Measurements from ENCODE around the gene MAP3K7. TPM values are rescaled to one million over a fixed set of nuclear protein-coding genes. Genes with fewer than 3 reads are reported as not detected.

Gene MAP3K7
- total RNA-seq, 1 experiment from 2014 or later, result 26.6 TPM

DNA sequence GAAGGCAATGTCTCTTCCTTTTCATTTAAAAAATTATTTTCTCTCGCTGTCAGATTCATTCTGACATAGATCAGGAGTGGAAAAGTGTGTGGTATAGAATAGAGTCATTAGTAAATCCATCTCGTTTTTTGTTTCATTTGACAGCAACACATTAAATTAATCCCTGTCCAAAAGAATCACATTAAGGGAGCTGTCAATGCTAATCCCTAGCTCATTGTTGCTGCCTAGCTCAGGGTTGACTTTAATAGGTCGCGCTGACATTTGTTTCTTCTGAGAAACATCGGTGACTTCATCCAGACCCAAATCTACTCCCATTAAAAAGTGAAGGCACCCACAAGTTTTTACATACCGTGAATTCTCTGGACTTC lies 25.4 kb upstream of the MAP3K7 start:
- intact Hi-C loops (cut with micrococcal nuclease), result no loop called here
- no peak for DNase-seq (ENCODE audit: low read depth, low spot score)
- POLR2A ChIA-PET, result no interaction called here
- Histone ChIP-seq H3K79me2 (ENCODE audit: insufficient read depth, low read length) (no peaks in the 10 kb centered on the region), H3K9me3 (ENCODE audit: control insufficient read depth in 1 of 2, insufficient read depth in 1 of 2, low read depth in 1 of 2, low read length in 2 of 2) (no peaks in the 10 kb centered on the region), H3K27ac (ENCODE audit: low read depth, low read length) (no peak overlapping the region), H3K27me3 (ENCODE audit: insufficient read depth, low read length) (peaks cover 50% of the 10 kb centered on the region), H3K9ac (ENCODE audit: low read length) (no peak overlapping the region), H3K4me3 (replicated peaks in 1 of 2; ENCODE audit: low read depth in 1 of 2, low read length in 2 of 2) (no peak overlapping the region), H3K9me2 (ENCODE audit: insufficient read depth) (no peaks in the 10 kb centered on the region), H3K4me1 (ENCODE audit: control insufficient read depth in 1 of 2, insufficient read depth in 2 of 2, low read length in 2 of 2) (no peaks in the 10 kb centered on the region), H3K36me3 (ENCODE audit: control insufficient read depth in 1 of 2, insufficient read depth in 2 of 2, low read length in 2 of 2) (no peaks in the 10 kb centered on the region), H2AFZ (ENCODE audit: low read depth, low read length, poor library complexity, severe bottlenecking) (no peak overlapping the region), H3K4me2 (ENCODE audit: low read length) (no peak overlapping the region), H4K20me1 (ENCODE audit: insufficient read depth) (no peaks in the 10 kb centered on the region)
- no TSS peak for BruUV-seq (replicated peaks)
- ATAC-seq, result no peak
- TF ChIP-seq ZFX (IDR thresholded peaks at IDR 0.05), result no peak
- no peak for TF ChIP-seq EZH2 (IDR thresholded peaks at IDR 0.05)
- no peak for TF ChIP-seq ELF1 (IDR thresholded peaks at IDR 0.05; ENCODE audit: borderline replicate concordance, low read depth)
- TF ChIP-seq, protein P1, sequence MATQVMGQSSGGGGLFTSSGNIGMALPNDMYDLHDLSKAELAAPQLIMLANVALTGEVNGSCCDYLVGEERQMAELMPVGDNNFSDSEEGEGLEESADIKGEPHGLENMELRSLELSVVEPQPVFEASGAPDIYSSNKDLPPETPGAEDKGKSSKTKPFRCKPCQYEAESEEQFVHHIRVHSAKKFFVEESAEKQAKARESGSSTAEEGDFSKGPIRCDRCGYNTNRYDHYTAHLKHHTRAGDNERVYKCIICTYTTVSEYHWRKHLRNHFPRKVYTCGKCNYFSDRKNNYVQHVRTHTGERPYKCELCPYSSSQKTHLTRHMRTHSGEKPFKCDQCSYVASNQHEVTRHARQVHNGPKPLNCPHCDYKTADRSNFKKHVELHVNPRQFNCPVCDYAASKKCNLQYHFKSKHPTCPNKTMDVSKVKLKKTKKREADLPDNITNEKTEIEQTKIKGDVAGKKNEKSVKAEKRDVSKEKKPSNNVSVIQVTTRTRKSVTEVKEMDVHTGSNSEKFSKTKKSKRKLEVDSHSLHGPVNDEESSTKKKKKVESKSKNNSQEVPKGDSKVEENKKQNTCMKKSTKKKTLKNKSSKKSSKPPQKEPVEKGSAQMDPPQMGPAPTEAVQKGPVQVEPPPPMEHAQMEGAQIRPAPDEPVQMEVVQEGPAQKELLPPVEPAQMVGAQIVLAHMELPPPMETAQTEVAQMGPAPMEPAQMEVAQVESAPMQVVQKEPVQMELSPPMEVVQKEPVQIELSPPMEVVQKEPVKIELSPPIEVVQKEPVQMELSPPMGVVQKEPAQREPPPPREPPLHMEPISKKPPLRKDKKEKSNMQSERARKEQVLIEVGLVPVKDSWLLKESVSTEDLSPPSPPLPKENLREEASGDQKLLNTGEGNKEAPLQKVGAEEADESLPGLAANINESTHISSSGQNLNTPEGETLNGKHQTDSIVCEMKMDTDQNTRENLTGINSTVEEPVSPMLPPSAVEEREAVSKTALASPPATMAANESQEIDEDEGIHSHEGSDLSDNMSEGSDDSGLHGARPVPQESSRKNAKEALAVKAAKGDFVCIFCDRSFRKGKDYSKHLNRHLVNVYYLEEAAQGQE (IDR thresholded peaks at IDR 0.05; ENCODE audit: low read depth), result no peak
- no peak for TF ChIP-seq MAX (IDR thresholded peaks at IDR 0.05)
- TF ChIP-seq SIN3A (IDR thresholded peaks at IDR 0.05; ENCODE audit: low read depth), result no peak
- no peak for TF ChIP-seq FOSL1 (IDR thresholded peaks at IDR 0.05; ENCODE audit: low read depth)
- no peak for TF ChIP-seq CBX3 (IDR thresholded peaks at IDR 0.05; ENCODE audit: low read depth)
- no peak for TF ChIP-seq SP1 (IDR thresholded peaks at IDR 0.05; ENCODE audit: low read depth)
- TF ChIP-seq EGR1 (IDR thresholded peaks at IDR 0.05; ENCODE audit: low read depth), result no peak
- TF ChIP-seq ZNF274 (IDR thresholded peaks at IDR 0.05; ENCODE audit: low read depth, low read length), result no peak
- TF ChIP-seq, protein P2, sequence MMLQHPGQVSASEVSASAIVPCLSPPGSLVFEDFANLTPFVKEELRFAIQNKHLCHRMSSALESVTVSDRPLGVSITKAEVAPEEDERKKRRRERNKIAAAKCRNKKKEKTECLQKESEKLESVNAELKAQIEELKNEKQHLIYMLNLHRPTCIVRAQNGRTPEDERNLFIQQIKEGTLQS (IDR thresholded peaks at IDR 0.05), result no peak
- TF ChIP-seq CEBPB (IDR thresholded peaks at IDR 0.05; ENCODE audit: low read depth), result no peak
- TF ChIP-seq JUND (IDR thresholded peaks at IDR 0.05), result no peak
- TF ChIP-seq, protein P3, sequence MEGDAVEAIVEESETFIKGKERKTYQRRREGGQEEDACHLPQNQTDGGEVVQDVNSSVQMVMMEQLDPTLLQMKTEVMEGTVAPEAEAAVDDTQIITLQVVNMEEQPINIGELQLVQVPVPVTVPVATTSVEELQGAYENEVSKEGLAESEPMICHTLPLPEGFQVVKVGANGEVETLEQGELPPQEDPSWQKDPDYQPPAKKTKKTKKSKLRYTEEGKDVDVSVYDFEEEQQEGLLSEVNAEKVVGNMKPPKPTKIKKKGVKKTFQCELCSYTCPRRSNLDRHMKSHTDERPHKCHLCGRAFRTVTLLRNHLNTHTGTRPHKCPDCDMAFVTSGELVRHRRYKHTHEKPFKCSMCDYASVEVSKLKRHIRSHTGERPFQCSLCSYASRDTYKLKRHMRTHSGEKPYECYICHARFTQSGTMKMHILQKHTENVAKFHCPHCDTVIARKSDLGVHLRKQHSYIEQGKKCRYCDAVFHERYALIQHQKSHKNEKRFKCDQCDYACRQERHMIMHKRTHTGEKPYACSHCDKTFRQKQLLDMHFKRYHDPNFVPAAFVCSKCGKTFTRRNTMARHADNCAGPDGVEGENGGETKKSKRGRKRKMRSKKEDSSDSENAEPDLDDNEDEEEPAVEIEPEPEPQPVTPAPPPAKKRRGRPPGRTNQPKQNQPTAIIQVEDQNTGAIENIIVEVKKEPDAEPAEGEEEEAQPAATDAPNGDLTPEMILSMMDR (IDR thresholded peaks at IDR 0.05 in 2 of 3, conservative IDR thresholded peaks at IDR 0.05 in 1 of 3; ENCODE audit: borderline replicate concordance in 1 of 3, insufficient read depth in 1 of 3, low read depth in 2 of 3, low read length in 2 of 3), result no peak
- TF ChIP-seq POLR2AphosphoS5 (IDR thresholded peaks at IDR 0.05; ENCODE audit: low read depth, low read length), result no peak
- no peak for TF ChIP-seq TCF7L2 (IDR thresholded peaks at IDR 0.05; ENCODE audit: borderline replicate concordance, extremely low read depth, insufficient read depth, insufficient read length)
- RAD21 ChIA-PET (ENCODE audit: low non-redundant PET in 1 of 2, low total read pairs in 2 of 2, uncharacterized antibody in 2 of 2, unreplicated experiment in 2 of 2), result no interaction called here
- CTCF ChIA-PET, result no interaction called here

Measured in HCT116 (cell line).